Testis (tissue), 2 donors: ENCODE results near the gene EFCAB8.

ENCODE experiments used
- POLR2A ChIP-seq: fragments of 450-650 bp; IDR thresholded peaks from one replicate; pipeline ENCODE4 v1.6.1; 2017; ENCODE audit warnings: antibody characterized with exemption, mild to moderate bottlenecking, moderate library complexity
- TF ChIP-seq, protein P1 (sequence below), 3 experiments: fragments of 450-650 bp in 2 of 3; fragments of 200-600 bp in 1 of 3; sonication (generic) in 1 of 3; IDR thresholded peaks; one replicate each; pipeline ENCODE4 v1.5.1; 2016 to 2019; ENCODE audit warnings: antibody characterized with exemption in 3 of 3, mild to moderate bottlenecking in 2 of 3, moderate library complexity in 1 of 3

DNA sequence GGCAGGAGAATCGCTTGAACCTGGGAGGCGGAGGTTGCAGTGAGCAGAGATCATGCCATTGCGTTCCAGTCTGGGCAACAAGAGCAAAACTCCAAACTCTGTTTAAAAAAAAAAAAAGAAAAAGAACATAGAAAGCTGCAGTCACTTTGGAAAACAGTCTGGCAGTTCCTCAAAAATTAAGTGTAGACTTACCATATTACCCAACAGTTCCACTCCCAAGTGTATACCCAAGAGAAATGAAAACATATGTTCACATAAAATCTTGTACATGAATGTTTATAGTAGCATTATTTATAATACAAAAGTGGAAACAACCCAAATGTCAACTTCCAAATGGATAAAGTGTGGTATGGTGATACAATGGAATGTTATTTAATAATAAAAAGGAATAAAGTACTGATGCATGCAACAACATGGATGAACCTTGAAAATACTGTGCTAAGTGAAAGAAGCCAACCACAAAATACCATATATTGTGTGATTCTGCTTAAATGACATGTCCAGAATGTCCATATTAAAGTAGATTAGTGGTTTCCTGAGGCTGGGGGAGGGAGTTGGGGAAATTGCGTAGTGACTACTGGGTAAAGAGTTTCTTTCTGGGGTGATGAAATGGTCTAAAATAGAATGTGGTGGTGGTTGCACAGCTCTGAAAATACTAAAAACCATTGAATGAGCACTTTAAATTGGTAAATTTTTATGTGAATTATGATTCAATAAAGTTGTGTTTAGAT, 82.6 kb downstream of the EFCAB8 start:
- TF ChIP-seq, protein P1, sequence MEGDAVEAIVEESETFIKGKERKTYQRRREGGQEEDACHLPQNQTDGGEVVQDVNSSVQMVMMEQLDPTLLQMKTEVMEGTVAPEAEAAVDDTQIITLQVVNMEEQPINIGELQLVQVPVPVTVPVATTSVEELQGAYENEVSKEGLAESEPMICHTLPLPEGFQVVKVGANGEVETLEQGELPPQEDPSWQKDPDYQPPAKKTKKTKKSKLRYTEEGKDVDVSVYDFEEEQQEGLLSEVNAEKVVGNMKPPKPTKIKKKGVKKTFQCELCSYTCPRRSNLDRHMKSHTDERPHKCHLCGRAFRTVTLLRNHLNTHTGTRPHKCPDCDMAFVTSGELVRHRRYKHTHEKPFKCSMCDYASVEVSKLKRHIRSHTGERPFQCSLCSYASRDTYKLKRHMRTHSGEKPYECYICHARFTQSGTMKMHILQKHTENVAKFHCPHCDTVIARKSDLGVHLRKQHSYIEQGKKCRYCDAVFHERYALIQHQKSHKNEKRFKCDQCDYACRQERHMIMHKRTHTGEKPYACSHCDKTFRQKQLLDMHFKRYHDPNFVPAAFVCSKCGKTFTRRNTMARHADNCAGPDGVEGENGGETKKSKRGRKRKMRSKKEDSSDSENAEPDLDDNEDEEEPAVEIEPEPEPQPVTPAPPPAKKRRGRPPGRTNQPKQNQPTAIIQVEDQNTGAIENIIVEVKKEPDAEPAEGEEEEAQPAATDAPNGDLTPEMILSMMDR (IDR thresholded peaks at IDR 0.05): no peak
- no peak for TF ChIP-seq POLR2A
